DOHH2 (cell line): ENCODE results near the gene GAPDHS.

ENCODE experiments used
- EZH2phosphoT487 ChIP-seq: fragments of 200-600 bp; sonication (generic); IDR thresholded peaks from 2 replicates; pipeline ENCODE4 v1.6.1; 2017; ENCODE audit warnings: borderline replicate concordance, mild to moderate bottlenecking, antibody characterized with exemption, low read length, moderate library complexity, mixed read lengths
- TF ChIP-seq, protein P1 (sequence below): fragments of 200-600 bp; sonication (generic); IDR thresholded peaks from one replicate; pipeline ENCODE4 v1.5.1; 2014; ENCODE audit warnings: antibody characterized with exemption, mild to moderate bottlenecking, low read depth, low read length; ENCODE audit not compliant: poor library complexity, severe bottlenecking

DNA sequence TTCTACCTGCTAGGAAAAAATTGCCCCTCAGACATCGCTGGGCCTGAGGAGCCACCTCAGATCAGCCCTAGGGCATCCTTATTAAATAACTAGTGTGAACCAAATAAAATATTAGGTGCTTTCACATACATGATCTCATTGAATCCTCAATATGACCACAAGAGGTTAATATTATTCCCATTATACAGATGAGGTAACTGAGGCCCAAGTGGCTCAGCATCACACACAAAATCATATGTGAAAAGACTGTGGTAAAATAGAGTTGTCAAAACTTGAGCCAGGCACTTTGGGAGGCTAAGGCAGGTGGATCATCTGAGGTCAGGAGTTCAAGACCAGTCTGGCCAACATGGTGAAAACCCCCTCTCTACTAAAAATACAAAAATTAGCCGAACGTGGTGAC lies 16.9 kb upstream of the GAPDHS start:
- TF ChIP-seq, protein P1, sequence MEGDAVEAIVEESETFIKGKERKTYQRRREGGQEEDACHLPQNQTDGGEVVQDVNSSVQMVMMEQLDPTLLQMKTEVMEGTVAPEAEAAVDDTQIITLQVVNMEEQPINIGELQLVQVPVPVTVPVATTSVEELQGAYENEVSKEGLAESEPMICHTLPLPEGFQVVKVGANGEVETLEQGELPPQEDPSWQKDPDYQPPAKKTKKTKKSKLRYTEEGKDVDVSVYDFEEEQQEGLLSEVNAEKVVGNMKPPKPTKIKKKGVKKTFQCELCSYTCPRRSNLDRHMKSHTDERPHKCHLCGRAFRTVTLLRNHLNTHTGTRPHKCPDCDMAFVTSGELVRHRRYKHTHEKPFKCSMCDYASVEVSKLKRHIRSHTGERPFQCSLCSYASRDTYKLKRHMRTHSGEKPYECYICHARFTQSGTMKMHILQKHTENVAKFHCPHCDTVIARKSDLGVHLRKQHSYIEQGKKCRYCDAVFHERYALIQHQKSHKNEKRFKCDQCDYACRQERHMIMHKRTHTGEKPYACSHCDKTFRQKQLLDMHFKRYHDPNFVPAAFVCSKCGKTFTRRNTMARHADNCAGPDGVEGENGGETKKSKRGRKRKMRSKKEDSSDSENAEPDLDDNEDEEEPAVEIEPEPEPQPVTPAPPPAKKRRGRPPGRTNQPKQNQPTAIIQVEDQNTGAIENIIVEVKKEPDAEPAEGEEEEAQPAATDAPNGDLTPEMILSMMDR, result no peak
- no peak for TF ChIP-seq EZH2phosphoT487
